K562 (cell line): ENCODE results near the gene NDUFV2. TPM values are rescaled to one million over a fixed set of nuclear protein-coding genes. Genes with fewer than 3 reads are reported as not detected.

Experiments
- BDP1 ChIP-seq: IDR thresholded peaks from 3 replicates; pipeline ENCODE4 v1.6.1; 2011; ENCODE audit not compliant: insufficient read length, insufficient read depth
- CC2D1A ChIP-seq: fragments of 450-650 bp; IDR thresholded peaks from 2 replicates; pipeline ENCODE4 v1.6.1; 2017; ENCODE audit warnings: mild to moderate bottlenecking
- CEBPZ ChIP-seq: fragments of 150-350 bp; IDR thresholded peaks from 2 replicates; pipeline ENCODE4 v1.6.1; 2014; ENCODE audit warnings: low read depth, mild to moderate bottlenecking, low read length, borderline replicate concordance
- HDGF ChIP-seq: fragments of 450-650 bp; IDR thresholded peaks from 2 replicates; pipeline ENCODE4 v1.6.1; 2016
- HNRNPLL ChIP-seq: fragments of 200-400 bp; formaldehyde crosslinking; IDR thresholded peaks from 2 replicates; pipeline ENCODE4 v1.6.1; 2017; ENCODE audit warnings: low read length, low read depth, mild to moderate bottlenecking; ENCODE audit not compliant: poor library complexity, severe bottlenecking
- KHSRP ChIP-seq: fragments of 450-650 bp; IDR thresholded peaks from 2 replicates; pipeline ENCODE4 v1.6.1; 2017
- KLF6 ChIP-seq: fragments of 250-450 bp; sonication (Bioruptor Pico); IDR thresholded peaks from 2 replicates; pipeline ENCODE4 v1.4.0; 2020; ENCODE audit warnings: mild to moderate bottlenecking, moderate library complexity, borderline replicate concordance
- MAX ChIP-seq: sonication (generic); formaldehyde crosslinking; IDR thresholded peaks from 2 replicates; pipeline ENCODE4 v1.9.0; 2022; ENCODE audit warnings: mild to moderate bottlenecking, missing genetic modification reagents
- MAZ ChIP-seq, 2 experiments: fragments of 450-650 bp in 1 of 2; sonication (generic) in 1 of 2; formaldehyde crosslinking; IDR thresholded peaks in 1 of 2; conservative IDR thresholded peaks in 1 of 2; 2 replicates each; pipeline versions ENCODE4 v1.4.0 to v1.5.0; 2020; ENCODE audit warnings: mild to moderate bottlenecking in 1 of 2, missing genetic modification reagents in 1 of 2
- NFATC3 ChIP-seq: fragments of 450-650 bp; IDR thresholded peaks from 2 replicates; pipeline ENCODE4 v1.6.1; 2017; ENCODE audit warnings: mild to moderate bottlenecking
- NFE2 ChIP-seq: IDR thresholded peaks from 2 replicates; pipeline ENCODE4 v1.6.1; 2014; ENCODE audit warnings: antibody characterized with exemption, low read depth
- NKRF ChIP-seq: fragments of 450-650 bp; IDR thresholded peaks from 2 replicates; pipeline ENCODE4 v1.6.1; 2016; ENCODE audit warnings: borderline replicate concordance
- RBM39 ChIP-seq: fragments of 200-400 bp; formaldehyde crosslinking; optimal IDR thresholded peaks from 2 replicates; pipeline ENCODE3; 2018; ENCODE audit warnings: low read depth, low read length
- SAFB ChIP-seq: fragments of 200-400 bp; formaldehyde crosslinking; IDR thresholded peaks from 2 replicates; pipeline ENCODE4 v1.6.1; 2017; ENCODE audit warnings: low read depth, low read length, borderline replicate concordance
- SIX5 ChIP-seq, 2 experiments: IDR thresholded peaks; 2 replicates each; pipeline ENCODE4 v1.6.1; 2011; ENCODE audit warnings: low read length in 2 of 2, borderline replicate concordance in 1 of 2, low read depth in 1 of 2, mild to moderate bottlenecking in 1 of 2, moderate library complexity in 1 of 2; ENCODE audit not compliant: insufficient read depth in 1 of 2
- SRSF1 ChIP-seq: fragments of 200-400 bp; formaldehyde crosslinking; IDR thresholded peaks from 2 replicates; pipeline ENCODE4 v1.6.1; 2017; ENCODE audit warnings: mild to moderate bottlenecking, low read depth, low read length, moderate library complexity
- TAF9B ChIP-seq: fragments of 450-650 bp; IDR thresholded peaks from 2 replicates; pipeline ENCODE4 v1.6.1; 2018; ENCODE audit warnings: mild to moderate bottlenecking; ENCODE audit not compliant: partially characterized antibody
- ZBTB7A ChIP-seq: IDR thresholded peaks from 2 replicates; pipeline ENCODE4 v1.6.1; 2011; ENCODE audit warnings: low read depth, mild to moderate bottlenecking, low read length, moderate library complexity, borderline replicate concordance; ENCODE audit not compliant: control insufficient read depth
- ZNF551 ChIP-seq: fragments of 250-450 bp; sonication (Bioruptor Pico); IDR thresholded peaks from 2 replicates; pipeline ENCODE4 v1.5.0; 2021; ENCODE audit warnings: mild to moderate bottlenecking, moderate library complexity
- ZNF707 ChIP-seq: fragments of 250-450 bp; sonication (Bioruptor Pico); conservative IDR thresholded peaks from 2 replicates; pipeline ENCODE4 v1.8.0; 2022; ENCODE audit warnings: inconsistent platforms, mild to moderate bottlenecking, moderate library complexity
- polyA plus RNA-seq, 8 experiments: library from polyadenylated mRNA; depleted of rRNA in 4 of 8; stranded (reverse) in 5 of 8; unstranded in 3 of 8; fragments of >200 nt; fragmentation: Nextera tagmentation in 2 of 8; fragmentation: Illumina TruSeq in 1 of 8; extraction: Ambion mirVana in 2 of 8; extraction: Trizol in 1 of 8; gene quantifications; 2 replicates each; pipeline versions ENCODE4 v1.2.1 to v1.2.3, GENCODE V29; 2011 to 2014; ENCODE audit warnings: inconsistent platforms in 1 of 8, missing spikeins in 1 of 8
- total RNA-seq, 7 experiments: library from RNA; depleted of rRNA in 6 of 7; stranded (reverse); fragments of >200 nt in 6 of 7; fragmentation: Illumina TruSeq in 2 of 7; extraction: Trizol in 2 of 7; gene quantifications; 2 replicates each; pipeline versions ENCODE4 v1.2.1 to v1.2.3, GENCODE V29; 2011 to 2021; ENCODE audit warnings: low replicate concordance in 1 of 7
- TF ChIP-seq, protein P1 (sequence below): fragments of 450-650 bp; formaldehyde crosslinking; IDR thresholded peaks from 2 replicates; pipeline ENCODE4 v1.4.0; 2022; ENCODE audit warnings: missing genetic modification characterization

NDUFV2 gene
- total and polyA plus RNA-seq, 9 of the 15 experiments (the other 6 are each of a cell fraction or from before 2014, with no cell fraction given), result 213 to 550 (median 384) TPM

DNA sequence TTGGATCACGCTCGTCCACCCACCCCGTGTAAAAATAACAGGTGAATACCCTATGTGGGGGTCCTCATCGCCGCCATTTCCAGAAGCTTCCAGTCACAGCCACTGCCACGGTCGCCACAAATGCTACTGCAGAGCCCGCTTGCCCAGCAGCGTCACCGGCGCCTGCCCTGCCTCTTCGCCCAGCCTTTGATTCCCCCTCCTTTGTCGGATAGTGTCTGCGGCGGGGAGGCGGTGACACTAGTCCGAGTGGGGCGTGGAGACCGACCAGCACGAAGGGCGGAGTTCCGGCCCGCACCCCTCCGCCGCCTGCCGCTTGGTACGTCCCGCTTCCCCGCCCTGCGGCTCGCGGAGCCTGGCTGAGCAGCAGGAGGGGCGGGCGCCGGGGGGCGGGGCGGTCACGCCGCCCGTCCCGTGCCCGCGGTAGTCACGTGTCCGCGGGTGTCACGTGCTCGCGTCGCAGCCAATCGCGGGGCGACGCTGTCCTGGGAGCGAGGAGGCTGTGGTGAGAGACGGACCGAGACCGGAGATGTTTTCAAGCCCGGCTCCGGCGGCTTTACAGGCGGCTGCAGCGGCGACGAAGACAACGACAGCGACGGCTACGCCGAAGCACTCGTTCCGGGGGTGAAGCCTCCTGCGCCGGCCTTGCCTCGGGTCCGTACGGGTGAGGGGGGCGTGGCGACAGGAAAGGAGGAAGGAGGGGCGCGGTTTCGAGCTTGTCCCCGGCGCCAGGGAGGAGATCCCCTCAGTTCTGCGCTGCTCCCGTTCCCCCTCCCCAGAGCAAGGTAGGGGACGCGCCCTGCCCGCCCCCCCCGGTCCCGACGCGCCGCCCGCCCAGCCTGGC is 34.0 kb downstream of the NDUFV2 start, which contains the start of gene ANKRD12 (continued):
- TF ChIP-seq BDP1, result no peak
- TF ChIP-seq, protein P1, sequence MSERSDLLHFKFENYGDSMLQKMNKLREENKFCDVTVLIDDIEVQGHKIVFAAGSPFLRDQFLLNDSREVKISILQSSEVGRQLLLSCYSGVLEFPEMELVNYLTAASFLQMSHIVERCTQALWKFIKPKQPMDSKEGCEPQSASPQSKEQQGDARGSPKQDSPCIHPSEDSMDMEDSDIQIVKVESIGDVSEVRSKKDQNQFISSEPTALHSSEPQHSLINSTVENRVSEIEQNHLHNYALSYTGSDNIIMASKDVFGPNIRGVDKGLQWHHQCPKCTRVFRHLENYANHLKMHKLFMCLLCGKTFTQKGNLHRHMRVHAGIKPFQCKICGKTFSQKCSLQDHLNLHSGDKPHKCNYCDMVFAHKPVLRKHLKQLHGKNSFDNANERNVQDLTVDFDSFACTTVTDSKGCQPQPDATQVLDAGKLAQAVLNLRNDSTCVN (CRISPR knock-in tag), result 0 out of 2 replicates have a peak, but pooled peaks have one; percentile 55
- peak; percentile 93 for TF ChIP-seq MAX (CRISPR knock-in tag)
- peak; percentile 30 for TF ChIP-seq RBM39
- TF ChIP-seq NKRF, result peak; percentile 91
- peak; percentile 99 for TF ChIP-seq SAFB
- TF ChIP-seq ZBTB7A, result no peak
- TF ChIP-seq HDGF, result no peak
- TF ChIP-seq ZNF707 (CRISPR knock-in tag), result no peak
- TF ChIP-seq SIX5 (IDR thresholded peaks at IDR 0.05; ENCODE audit: borderline replicate concordance in 1 of 2, insufficient read depth in 1 of 2, low read depth in 1 of 2, low read length in 2 of 2), result peak in 1 of 2 experiments; percentile 33; a peak in 2 of 4 replicates
- TF ChIP-seq KLF6 (CRISPR knock-in tag), result 0 out of 2 replicates have a peak, but pooled peaks have one; percentile 43
- no peak for TF ChIP-seq NFATC3
- TF ChIP-seq ZNF551 (CRISPR knock-in tag), result no peak
- 0 out of 2 replicates have a peak, but pooled peaks have one; percentile 38 for TF ChIP-seq SRSF1
- no peak for TF ChIP-seq NFE2
- no peak for TF ChIP-seq CEBPZ
- peak; percentile 98 for TF ChIP-seq MAZ (CRISPR knock-in tag; conservative IDR thresholded peaks at IDR 0.05 in 1 of 2, IDR thresholded peaks at IDR 0.05 in 1 of 2)
- no peak for TF ChIP-seq KHSRP
- peak; percentile 48; the same call in 1 of the 2 replicates for TF ChIP-seq CC2D1A
- no peak for TF ChIP-seq TAF9B
- no peak for TF ChIP-seq HNRNPLL
